Aorta (tissue), 5 donors: ENCODE results near the gene RAC2. TPM values are rescaled to one million over a fixed set of nuclear protein-coding genes. Genes with fewer than 3 reads are reported as not detected.

ENCODE experiments used
- ATAC-seq: fragments of 200-7000 bp; cut with Tn5 transposase; one replicate; pipeline ENCODE4 v1.9.1; 2022; ENCODE audit warnings: moderate library complexity; ENCODE audit not compliant: low FRiP score
- DNase-seq, 2 donors: peaks; one replicate each; pipeline ENCODE4 v3.0.0-alpha.2; 2020
- H3K27ac ChIP-seq, 2 donors: one replicate each; pipeline ENCODE4 v1.5.1; 2013; ENCODE audit warnings: low read length in 2 of 2, mild to moderate bottlenecking in 2 of 2, moderate library complexity in 2 of 2, control low read depth in 1 of 2, inconsistent platforms in 1 of 2, low read depth in 1 of 2
- H3K27me3 ChIP-seq, 2 donors: one replicate each; pipeline ENCODE4 v1.6.1; 2013; ENCODE audit warnings: control low read depth in 1 of 2, low read length in 1 of 2, mild to moderate bottlenecking in 1 of 2, moderate library complexity in 1 of 2; ENCODE audit not compliant: insufficient read depth in 2 of 2, control insufficient read depth in 1 of 2
- H3K36me3 ChIP-seq, 2 donors: one replicate each; pipeline ENCODE4 v1.6.1; 2013; ENCODE audit warnings: control low read depth in 1 of 2, low read length in 1 of 2, mild to moderate bottlenecking in 1 of 2; ENCODE audit not compliant: insufficient read depth in 2 of 2, control insufficient read depth in 1 of 2
- H3K4me1 ChIP-seq, 2 donors: one replicate each; pipeline ENCODE4 v1.6.1; 2013; ENCODE audit warnings: low read length in 2 of 2, control low read depth in 1 of 2, mild to moderate bottlenecking in 1 of 2, moderate library complexity in 1 of 2; ENCODE audit not compliant: insufficient read depth in 2 of 2, control insufficient read depth in 1 of 2
- H3K4me3 ChIP-seq, 2 donors: one replicate each; pipeline ENCODE4 v1.5.1; 2013; ENCODE audit warnings: low read length in 2 of 2, control low read depth in 1 of 2, mild to moderate bottlenecking in 1 of 2
- H3K9me3 ChIP-seq: one replicate; pipeline ENCODE4 v1.6.1; 2013; ENCODE audit warnings: mild to moderate bottlenecking, low read length; ENCODE audit not compliant: control insufficient read depth
- WGBS, 2 donors: extraction: QIAGEN DNeasy Blood & Tissue Kit; methylation state at CpG; one replicate each; pipeline ENCODE4 v1.1.7; 2013; 5-methylcytosine and 5-hydroxymethylcytosine counted together
- intact Hi-C, 2 donors: fragments of 100-400 bp; cut with DNase I; formaldehyde crosslinking; loops; one replicate each; pipeline versions ENCODE4 v1.14.2 to v1.15.0; 2022
- polyA plus RNA-seq, 2 donors: library from polyadenylated mRNA; stranded (reverse); fragments of 200-250 nt; gene quantifications; one replicate each; pipeline ENCODE4 v1.2.3, GENCODE V29; 2013
- total RNA-seq, 2 donors: library from RNA; stranded (reverse); fragmentation: NEBNext Ultra II Directional; extraction: Animal tissue kit (Norgen Biotek cat#: 25700); gene quantifications; one replicate each; pipeline ENCODE4 v1.2.1, GENCODE V29; 2021
- donor health status: healthy with polysubstance abuse.
- donor health status: Bipolar disorder and iron deficiency.
- donor health status: DM: no; HTN: no; CAD: no.
- donor health status: DM: no; HTN: no; CAD: no.
- donor health status: DM: yes; HTN: yes; CAD: no.

The RAC2 gene
- total and polyA plus RNA-seq, 4 donors, result 3.6 to 19.8 (median 15.7) TPM

DNA sequence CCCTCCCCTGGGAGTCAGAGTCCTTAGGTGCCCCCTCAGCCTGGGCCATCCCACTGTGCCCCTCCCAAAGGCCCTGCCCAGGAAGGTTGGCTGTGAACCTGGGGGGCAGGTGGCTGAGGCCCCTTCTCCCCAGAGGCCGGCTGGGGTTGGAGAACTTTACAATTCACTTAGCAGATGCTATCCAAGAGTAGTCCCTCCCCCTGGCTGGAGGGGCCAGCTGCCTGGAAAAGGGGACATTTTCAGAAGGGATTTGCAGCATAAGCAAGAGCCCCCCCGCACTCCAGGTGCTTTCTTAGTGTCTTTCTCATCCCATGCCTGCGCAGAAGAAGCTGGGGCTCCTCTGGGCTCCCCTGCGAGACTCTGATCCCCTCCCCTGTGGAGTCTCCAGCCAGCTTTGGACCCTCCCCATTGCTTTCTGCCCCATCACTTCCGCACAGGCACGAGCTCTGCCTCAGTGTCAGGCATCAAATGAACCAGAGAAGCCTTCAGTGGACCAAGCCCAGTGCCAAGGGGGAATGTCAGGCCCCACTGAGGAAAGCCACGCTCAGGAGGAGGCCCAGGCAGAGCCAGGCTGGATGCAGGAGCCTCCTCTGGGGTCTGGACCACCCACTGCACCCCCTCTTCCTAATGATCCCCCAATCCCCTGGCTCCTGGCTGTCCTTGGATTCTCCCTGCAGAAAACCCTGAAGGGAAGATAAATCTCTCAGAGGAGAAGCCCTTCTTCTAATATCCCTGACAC lies 35.5 kb downstream of the RAC2 start:
- H3K4me1 ChIP-seq, result no peaks in the 10 kb centered on the region
- intact Hi-C loops, result no loop called here
- no peak overlapping the region for H3K4me3 ChIP-seq
- H3K9me3 ChIP-seq, result no peaks in the 10 kb centered on the region
- no peaks in the 10 kb centered on the region for H3K36me3 ChIP-seq
- no peak overlapping the region for H3K27ac ChIP-seq
- WGBS, 2 donors, result 91 to 92% methylated on average over 7 of the region's 7 CpGs
- H3K27me3 ChIP-seq, result no peaks in the 10 kb centered on the region
- ATAC-seq (no peak), DNase-seq (peak in 1 of 2 donors; percentile 43)

DNA sequence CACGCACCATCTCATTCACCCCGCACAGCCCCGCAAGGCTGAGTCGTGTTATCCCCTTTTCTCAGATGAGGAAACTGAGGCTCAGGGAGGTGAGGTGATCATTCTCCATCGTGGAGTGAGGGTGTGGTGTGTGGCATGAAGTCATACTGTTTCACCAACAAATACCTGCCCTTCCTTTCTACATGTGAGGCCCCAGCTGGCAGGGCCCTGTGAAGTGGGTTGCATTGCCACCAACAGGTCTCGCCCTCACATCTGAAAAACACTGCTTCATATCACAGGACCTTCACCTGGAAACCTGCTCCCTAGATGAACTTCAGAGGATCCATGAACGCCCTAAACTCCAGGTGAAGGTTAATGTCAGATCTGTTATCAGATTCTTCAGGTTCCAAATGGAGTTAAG lies 36.1 kb downstream of the RAC2 start:
- ATAC-seq (no peak), DNase-seq (peak in 1 of 2 donors; percentile 49)
- H3K4me3 ChIP-seq, result no peak overlapping the region
- no peaks in the 10 kb centered on the region for H3K4me1 ChIP-seq
- intact Hi-C loops, result no loop called here
- WGBS, 2 donors, result 87 to 88% methylated on average over 7 of the region's 7 CpGs
- H3K27me3 ChIP-seq, result no peaks in the 10 kb centered on the region
- H3K27ac ChIP-seq, result no peak overlapping the region
- no peaks in the 10 kb centered on the region for H3K9me3 ChIP-seq
- H3K36me3 ChIP-seq, result no peaks in the 10 kb centered on the region

- Histone ChIP-seq H3K4me1 (no peaks in the 10 kb centered on the region), H3K4me3 (no peak overlapping the region), H3K9me3 (no peaks in the 10 kb centered on the region), H3K36me3 (no peaks in the 10 kb centered on the region), H3K27me3 (no peaks in the 10 kb centered on the region), H3K27ac (no peak overlapping the region)
- intact Hi-C loops, result no loop called here
- 87 to 91% methylated on average over 70 to 71 of the region's 71 CpGs for WGBS, 2 donors
- DNase-seq (peak; percentile 43 to 70), ATAC-seq (no peak)
Observed at GRCh38 chr22:37206841-37207821, 36.9 kb downstream of the RAC2 start.

DNA sequence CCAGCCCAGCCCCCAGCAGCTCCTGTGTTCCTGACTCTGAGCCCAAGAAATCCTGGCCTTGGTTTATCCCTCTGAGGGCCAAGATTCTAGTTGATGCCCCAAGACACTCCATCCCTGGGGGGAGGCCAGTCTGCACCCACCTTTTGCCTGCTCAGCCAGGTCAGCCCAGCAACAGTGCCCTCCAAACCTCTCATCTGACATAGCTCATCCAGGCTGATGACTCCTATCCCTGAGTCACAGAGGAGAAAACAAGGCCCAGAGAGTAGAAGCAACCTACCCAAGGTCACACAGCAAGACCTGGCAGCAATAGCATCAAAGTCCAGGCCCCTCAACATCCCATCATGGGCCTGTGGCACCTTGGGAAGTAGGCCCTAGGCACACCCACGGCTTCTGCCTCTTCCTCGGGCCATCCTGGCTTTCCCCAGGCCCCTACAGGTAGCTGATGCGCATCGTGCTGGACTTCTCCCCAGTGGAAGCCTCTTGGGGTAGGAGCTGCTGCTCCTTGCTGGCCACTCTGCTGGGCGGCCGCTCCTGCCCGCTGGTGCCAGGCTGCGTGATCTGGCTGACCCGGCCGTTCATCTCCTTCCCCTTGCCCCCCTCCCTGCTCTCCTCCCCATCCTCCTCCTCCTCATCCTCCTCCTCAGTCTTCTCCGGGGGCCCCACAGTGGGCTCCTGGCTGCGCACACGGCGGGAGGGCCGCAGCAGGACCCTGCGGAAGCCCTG lies 37.8 kb downstream of the RAC2 start:
- ATAC-seq (no peak), DNase-seq (peak; percentile 33 to 62)
- no peak overlapping the region for H3K4me3 ChIP-seq
- H3K36me3 ChIP-seq, result no peaks in the 10 kb centered on the region
- H3K4me1 ChIP-seq, result no peaks in the 10 kb centered on the region
- intact Hi-C loops, result no loop called here
- no peak overlapping the region for H3K27ac ChIP-seq
- WGBS, 2 donors, result 89% methylated on average over 16 of the region's 16 CpGs
- no peaks in the 10 kb centered on the region for H3K9me3 ChIP-seq
- no peaks in the 10 kb centered on the region for H3K27me3 ChIP-seq

- WGBS, 2 donors, result 93 to 98% methylated on average over 5 of the region's 5 CpGs
- Histone ChIP-seq H3K9me3 (no peaks in the 10 kb centered on the region), H3K4me1 (no peaks in the 10 kb centered on the region), H3K27ac (no peak overlapping the region), H3K4me3 (no peak overlapping the region), H3K27me3 (no peaks in the 10 kb centered on the region), H3K36me3 (no peaks in the 10 kb centered on the region)
- intact Hi-C loops, result no loop called here
- ATAC-seq (no peak), DNase-seq (peak; percentile 36 to 43)
Observed at GRCh38 chr22:37205046-37205445, 39.0 kb downstream of the RAC2 start.

GRCh38 chr22:37204045-37204655 lies 39.9 kb downstream of the RAC2 start:
- no peaks in the 10 kb centered on the region for H3K9me3 ChIP-seq
- intact Hi-C loops, result no loop called here
- H3K36me3 ChIP-seq, result no peaks in the 10 kb centered on the region
- H3K4me1 ChIP-seq, result no peaks in the 10 kb centered on the region
- ATAC-seq, result no peak
- WGBS, 2 donors, result 91 to 95% methylated on average over 5 of the region's 5 CpGs
- H3K27me3 ChIP-seq, result no peaks in the 10 kb centered on the region
- H3K4me3 ChIP-seq, result no peak overlapping the region
- no peak overlapping the region for H3K27ac ChIP-seq
- peak in 1 of 2 donors; percentile 33 for DNase-seq

DNA sequence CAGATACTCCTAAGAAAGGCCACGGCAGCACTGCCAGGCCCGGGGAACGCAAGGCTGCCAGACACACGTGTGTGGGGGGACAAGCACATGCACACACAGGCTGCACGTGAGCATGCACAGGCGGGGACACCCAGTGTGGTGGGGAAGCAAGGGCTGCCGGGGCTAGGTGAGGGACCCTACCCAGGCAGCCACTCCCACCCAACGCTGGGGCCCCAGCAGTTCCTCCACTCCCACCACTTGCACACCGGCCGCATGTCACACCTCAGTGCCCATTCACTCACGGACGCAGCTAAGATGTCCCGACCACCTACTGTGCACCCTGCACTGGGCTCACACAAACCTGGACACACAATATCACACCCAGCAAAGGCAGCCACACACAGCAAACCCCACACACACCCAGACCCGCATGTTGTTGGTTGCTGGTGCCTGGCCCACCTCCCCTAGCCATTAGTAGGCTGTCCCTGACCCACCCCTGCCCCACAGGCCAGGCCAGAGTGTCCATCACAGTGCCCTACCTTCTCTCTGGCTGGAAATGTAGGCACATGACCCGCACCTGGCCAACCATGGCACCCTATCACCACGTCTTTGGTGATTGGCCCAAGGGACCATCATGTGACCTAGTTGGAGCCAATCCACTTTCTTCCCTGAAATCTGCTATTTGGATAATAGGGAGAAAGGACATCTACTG lies 40.6 kb downstream of the RAC2 start:
- no peaks in the 10 kb centered on the region for H3K9me3 ChIP-seq
- no peaks in the 10 kb centered on the region for H3K36me3 ChIP-seq
- intact Hi-C loops, result no loop called here
- H3K27ac ChIP-seq, result no peak overlapping the region
- H3K4me3 ChIP-seq, result no peak overlapping the region
- DNase-seq (peak; percentile 36 to 41), ATAC-seq (no peak)
- no peaks in the 10 kb centered on the region for H3K4me1 ChIP-seq
- WGBS, 2 donors, result 87 to 94% methylated on average over 16 of the region's 16 CpGs
- H3K27me3 ChIP-seq, result no peaks in the 10 kb centered on the region

GRCh38 chr22:37202716-37203115 lies 41.4 kb downstream of the RAC2 start:
- no peak overlapping the region for H3K27ac ChIP-seq
- intact Hi-C loops, result no loop called here
- no peaks in the 10 kb centered on the region for H3K36me3 ChIP-seq
- H3K4me3 ChIP-seq, result no peak overlapping the region
- no peaks in the 10 kb centered on the region for H3K4me1 ChIP-seq
- 82 to 91% methylated on average over 10 of the region's 10 CpGs for WGBS, 2 donors
- H3K9me3 ChIP-seq, result no peaks in the 10 kb centered on the region
- no peaks in the 10 kb centered on the region for H3K27me3 ChIP-seq
- DNase-seq, result peak; percentile 39 to 61
- ATAC-seq, result no peak
